Cardiac septum (tissue), 1 donor: ENCODE measurements around the gene DRC1. TPM values are rescaled to one million over a fixed set of nuclear protein-coding genes. Genes with fewer than 3 reads are reported as not detected.

ENCODE experiments used
- DNase-seq: peaks from one replicate; pipeline ENCODE4 v3.0.0-alpha.2; 2020; ENCODE audit warnings: low spot score
- intact Hi-C: fragments of 100-400 bp; cut with DNase I; formaldehyde crosslinking; loops from one replicate; pipeline ENCODE4 v1.14.0; 2022
- total RNA-seq: library from RNA; stranded (reverse); fragmentation: NEBNext Ultra II Directional; extraction: Animal tissue kit (Norgen Biotek cat#: 25700); gene quantifications from one replicate; pipeline ENCODE4 v1.2.1, GENCODE V29; 2021
- donor health status: DM: no; HTN: no; CAD: no.

DRC1 gene
- total RNA-seq, 1 donor from 2014 or later: 0.13 TPM

DNA sequence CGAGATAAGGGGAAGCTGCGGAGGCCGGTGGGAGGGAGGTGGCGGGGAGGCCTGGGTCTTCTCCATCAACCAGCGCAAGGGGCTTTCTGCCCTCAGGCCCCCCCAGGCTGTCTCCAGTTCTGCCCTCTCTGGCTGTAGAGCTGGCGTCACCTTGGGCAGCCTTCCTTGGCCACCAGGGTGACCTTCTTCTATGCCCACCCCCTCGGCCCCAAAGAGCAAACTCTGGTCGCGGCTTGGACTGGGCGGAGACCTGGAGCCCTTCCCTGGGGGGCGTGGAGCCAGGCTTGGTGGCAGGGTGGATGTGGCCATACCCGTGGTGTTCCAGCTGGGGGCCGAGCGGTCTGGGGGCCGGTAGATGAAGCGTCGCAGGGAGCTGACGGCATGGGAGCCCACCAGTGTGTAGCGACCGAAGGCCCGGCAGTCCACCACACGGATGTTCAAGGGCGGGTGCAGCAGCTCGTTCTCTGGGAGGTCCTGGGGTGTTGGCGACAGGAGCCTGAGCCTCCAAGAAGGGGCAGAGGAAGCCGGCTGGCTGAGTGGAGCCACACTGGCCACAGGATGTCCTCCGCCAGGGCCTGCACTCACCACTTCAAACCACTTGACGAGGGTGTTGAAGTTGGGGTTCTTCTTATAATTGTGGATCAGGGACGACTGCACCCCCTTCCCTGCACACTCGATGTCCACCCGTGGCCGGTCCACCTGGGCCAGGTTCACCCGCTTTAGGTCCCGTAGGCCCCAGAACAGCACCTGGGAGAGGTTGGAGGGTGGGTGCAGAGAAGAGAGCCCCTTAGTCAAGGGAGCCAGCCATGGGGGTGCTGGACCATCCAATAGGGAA, 71.3 kb downstream of the DRC1 start:
- DNase-seq: no peak
- intact Hi-C loops: no loop called here

DNA sequence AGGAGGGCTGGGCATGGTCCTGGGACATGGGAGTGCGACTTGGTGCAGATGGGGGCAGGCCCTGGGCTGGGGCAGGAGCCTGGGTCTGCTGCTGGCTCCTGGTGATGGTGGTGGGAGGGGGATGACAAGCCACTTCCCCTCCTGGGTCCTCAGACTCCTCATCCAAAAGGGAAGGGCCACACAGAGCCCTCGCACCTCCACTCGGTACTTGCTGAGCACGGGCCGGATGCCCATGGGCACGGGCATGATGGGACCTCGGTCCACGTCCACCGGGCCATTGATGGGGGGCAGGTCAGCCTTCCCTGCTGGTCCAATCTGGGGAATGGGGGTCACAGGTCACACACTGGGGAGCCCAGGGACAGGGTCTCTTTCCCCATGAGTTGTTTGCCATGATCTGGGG, 72.1 kb downstream of the DRC1 start:
- DNase-seq: no peak
- intact Hi-C loops: no loop called here

DNA sequence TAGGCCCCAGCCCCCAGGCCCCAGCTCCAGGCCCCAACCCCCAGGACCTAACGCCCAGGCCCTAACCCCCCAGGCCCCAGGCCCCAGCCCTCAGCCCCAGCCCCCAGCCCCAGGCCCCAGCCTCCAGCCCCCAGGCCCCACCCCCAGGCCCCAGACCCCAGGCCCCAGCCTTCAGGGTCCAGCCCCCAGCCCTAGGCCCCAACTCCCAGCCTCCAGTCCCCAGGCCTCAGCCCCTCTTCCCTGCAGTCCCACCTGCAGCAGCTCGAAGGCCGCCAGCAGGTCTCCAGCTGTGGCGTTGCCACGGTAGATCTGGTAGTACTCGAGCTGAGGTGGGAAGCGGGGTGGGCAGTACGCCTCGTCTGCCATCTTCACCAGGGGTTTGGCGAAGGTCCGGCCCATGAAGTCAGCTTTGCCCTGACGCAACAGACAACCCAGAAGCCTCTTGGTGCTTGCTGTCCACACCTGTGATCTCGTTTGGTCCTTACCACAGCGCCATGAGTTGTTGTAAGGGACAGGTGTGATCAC, 72.6 kb downstream of the DRC1 start:
- DNase-seq: no peak
- intact Hi-C loops: no loop called here

DNA sequence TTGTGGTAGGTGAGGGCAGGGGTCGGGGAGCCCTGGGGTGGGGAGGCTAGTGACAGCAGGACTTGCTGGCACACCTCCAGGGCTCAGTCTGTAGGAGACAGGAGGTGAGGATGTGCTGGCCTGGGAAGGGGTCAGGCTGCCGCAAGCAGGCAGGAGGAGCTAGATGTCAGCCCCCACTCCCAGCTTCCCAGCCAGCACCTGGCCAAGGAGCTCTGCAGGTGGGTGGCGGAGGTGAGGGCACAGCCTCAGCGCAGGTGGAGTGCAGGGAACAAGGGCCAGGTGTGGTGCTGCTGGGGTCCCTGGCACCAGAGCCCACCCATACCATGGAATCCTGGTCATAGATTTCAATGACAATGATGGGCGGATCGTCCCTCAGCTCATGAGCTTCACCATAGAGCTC, 73.3 kb downstream of the DRC1 start:
- no peak for DNase-seq
- intact Hi-C loops: no loop called here

DNA sequence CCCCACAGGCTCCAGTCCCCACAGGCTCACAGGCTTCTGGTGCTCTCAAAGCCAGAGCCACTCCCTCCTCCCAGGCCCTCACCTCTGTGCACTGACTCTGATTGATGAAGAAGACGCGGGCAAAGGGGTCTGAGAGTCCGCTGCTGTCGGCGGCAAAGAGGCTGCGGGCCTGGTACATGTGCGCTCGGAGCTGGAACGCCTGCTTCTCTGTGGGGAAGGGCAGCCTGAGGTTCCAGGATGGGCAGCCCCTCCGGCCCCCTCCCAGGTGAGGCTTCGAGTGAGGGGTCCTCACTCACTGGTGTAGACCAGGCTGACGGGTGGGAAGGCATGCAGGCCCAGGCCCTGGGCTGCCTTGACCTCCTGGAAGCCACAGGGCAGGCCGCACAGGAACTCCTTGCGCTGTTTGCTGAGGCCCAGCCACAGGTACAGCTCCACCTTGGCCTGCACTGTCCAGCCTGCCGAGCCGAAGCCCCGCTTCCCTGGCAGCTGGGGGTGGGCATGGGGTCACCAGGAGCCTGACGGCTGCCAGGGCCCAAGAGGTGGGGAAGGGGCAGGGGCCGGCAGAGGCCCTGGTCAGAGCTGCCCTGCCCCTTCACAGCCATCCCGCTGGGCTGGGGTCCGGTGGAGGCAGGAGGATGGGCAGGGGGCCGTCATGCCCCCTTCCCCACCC, 74.2 kb downstream of the DRC1 start:
- no peak for DNase-seq
- intact Hi-C loops: no loop called here

DNA sequence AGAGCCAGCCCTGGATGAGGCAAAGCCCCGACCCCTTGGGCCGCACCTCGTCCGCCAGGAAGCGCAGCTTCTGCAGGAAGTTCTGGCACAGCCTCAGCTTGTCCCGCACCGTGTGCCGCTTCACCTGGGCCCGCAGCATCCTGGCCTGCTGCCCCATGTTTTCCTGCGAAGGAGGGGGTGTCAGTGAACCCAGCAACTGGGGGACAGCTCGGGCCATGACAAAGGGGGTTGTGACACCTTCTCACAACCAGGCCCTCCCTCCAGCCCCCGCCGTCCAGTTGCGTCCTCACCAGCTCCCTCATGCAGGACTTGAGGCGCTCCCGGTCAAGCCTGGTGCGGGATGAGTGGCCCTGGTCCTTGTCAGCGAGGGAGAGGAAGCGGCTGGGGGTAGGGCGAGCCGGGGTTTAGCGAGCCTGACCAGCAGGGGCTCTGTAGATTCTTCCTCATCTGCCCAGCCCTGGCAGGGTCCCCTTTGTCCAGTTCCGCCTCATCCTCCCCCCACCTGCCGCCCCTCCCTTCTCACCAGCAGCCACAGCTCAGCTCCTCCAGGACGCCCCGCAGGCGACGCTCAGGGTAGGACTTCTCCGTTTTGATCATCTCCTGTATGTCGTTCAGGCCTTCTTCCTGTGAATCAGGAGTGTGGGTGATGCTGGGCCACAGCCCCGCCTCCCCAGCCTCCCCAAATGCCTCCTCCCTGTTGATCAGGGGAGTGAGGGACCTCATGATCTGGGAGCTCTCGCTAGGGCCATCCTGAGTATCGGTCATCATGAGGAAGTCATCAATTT, 75.6 kb downstream of the DRC1 start:
- no peak for DNase-seq
- intact Hi-C loops: no loop called here

DNA sequence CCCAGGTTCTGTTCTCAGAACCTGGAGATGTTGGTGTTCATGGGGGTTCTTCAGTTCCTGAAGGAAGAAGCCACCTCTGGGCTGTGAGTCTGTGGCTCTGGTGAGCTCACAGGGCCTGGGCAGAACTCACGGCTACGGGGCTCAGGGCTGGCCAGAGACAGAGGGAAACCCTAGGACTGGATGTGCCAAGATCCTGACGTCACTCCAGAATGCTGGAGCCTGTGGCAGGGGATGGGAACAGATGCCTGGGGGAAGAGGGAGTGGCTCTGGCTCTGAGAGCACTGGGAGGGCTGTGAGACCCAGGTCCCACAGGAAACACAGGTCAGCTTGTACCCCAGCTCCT, 76.2 kb downstream of the DRC1 start, which contains the start of gene OTOF:
TSS of gene OTOF (minus strand) at position 214 of the 343 bp plus-strand sequence.
- DNase-seq: no peak
- intact Hi-C loops: no loop called here

DNA sequence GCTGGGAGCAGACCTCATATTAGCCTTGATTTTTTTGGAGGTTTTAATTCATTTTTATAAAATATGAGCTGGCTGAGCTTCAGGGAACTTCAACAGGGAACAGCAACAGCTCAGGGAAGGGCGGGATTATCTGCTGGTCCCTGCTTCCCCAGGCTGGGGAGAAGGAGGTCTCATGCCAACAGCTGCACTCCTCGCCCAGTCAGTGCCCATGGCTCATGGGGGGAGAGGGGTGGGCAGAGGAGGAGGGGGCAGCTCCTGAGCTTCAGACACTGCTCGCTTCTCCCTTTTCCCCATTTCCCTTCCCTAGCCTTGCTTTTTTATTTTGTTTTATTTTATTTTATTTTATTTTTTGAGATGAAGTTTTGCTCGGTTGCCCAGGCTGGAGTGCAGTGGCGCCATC, 76.6 kb downstream of the DRC1 start:
- intact Hi-C loops: no loop called here
- no peak for DNase-seq

DNA sequence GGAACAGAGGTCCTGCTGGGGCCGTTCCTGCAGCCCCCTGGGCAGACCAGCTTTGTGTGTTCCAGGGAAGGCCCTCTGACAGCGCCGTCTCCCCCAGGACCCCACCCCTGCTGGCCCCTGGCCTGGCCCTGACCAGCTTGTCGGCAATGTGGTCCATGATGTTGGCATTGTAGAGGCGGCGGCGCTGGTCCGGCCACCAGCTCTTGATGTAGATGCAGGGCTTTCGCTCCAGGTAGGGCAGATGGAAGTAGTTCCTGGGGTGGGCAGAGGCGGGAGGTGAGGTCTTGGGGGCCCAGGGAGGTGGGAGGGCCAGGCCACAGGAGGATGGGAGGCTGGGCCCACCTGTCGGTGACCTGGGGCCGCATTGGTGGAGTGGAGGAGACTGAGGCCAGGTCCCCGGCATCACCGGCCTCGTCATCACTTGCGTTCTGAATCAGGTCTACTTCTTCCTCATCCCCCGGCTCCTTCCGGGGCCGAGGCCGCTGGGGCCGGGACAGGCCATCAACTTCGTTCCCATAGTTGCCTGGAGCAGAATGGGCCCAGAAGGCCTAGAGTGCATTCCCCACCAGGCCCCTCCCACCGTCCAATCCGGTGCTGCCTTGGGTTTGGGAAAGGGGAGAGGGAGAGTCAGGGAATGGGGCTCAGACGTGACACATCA, 77.5 kb downstream of the DRC1 start:
- intact Hi-C loops: no loop called here
- no peak for DNase-seq

DNA sequence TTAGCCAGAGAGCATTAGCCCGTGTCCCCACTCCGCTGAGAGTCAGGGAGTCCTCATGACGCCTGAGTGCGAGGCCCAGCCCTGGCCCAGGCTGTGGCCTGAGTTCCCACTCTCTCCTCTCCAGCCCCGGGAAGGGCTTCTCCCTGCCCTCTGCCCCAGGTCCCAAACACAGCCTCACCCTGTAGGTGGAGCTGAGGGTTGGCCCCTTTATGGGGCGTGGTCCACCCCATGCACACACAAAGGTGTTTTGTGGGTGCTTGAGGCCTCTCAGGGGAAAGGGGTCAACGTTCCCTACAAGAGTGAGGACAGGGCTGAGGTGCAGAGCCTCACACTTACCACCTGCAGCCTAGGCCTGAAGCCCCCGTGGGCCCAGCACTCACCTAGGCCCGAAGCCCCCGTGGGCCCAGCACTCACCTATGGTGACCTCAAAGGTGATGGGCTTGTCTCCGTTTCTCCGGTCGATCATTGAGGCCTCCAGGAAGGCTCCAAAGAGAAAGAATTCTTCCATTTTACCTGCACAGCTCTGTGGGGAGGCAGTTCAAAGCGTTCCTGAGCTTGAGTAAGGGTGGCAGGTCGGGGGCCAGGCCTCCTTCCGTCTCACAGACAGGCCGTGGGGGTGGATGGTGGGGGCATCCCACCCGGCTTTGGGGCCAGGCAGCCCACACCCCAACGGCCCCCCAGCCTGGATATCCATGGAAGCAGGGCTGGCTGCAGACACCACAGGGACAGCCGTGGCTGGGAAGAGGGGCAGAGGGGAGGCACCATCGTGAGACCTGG, 78.3 kb downstream of the DRC1 start:
- intact Hi-C loops: no loop called here
- no peak for DNase-seq

DNA sequence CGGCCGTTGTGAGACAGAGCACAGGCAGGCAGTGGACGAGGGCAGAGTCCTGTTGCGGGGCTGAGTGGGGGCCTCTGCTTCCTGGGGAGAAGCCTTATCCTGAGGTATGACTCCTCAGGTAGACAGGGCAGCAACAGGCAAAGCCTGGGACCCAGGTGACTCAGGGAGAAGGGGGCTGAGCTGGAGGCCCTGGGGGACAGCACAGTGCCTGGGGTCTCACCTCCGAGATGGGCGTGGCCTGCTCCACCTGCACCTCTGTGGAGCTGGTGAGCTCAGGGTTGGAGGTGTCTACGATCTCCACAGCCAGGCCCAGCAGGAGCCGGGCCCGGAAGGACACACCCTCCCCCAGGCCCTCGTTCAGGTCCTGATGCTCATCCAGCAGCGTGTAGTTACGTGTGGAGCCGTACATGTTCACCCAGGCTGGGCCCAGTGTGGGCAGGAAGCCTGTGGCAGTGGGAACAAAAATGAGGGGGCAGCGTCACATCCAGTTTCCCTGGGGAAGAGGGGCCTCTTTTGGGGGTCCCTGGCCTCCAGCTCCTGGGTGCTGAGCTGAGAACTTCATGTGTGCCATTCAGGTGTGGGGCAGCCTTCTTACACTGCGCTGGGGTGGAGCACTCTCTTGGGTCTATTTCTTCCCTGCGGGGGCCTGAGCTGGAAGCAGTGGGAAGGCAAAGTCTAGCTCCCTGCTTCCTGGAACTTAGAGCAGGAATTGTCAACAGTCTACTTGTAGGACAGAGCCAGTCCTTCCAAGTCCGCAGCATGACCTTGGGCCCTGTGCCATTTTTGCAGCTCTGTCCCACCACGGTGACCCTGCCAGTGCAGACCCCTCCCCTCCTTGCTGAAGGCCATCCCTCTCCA, 79.1 kb downstream of the DRC1 start:
- no peak for DNase-seq
- intact Hi-C loops: no loop called here

DNA sequence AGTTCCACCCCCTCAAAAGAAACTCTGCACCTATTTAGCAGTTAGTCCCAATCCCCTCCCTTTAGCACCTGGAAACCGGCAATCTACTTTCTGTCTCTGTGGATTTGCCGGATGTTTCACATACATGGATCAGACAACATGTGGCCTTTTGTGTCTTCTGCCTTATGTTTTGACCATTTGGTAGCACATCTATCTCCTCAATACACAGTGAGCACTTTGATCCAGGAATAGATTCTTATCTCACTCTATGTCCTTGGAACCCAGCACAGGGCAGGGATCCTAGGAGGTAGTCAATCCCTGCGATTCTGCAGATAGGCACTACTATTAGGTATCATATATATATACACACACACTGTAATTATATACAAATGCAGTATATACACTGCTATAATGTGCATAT, 80.0 kb downstream of the DRC1 start:
- intact Hi-C loops: no loop called here
- DNase-seq: no peak

DNA sequence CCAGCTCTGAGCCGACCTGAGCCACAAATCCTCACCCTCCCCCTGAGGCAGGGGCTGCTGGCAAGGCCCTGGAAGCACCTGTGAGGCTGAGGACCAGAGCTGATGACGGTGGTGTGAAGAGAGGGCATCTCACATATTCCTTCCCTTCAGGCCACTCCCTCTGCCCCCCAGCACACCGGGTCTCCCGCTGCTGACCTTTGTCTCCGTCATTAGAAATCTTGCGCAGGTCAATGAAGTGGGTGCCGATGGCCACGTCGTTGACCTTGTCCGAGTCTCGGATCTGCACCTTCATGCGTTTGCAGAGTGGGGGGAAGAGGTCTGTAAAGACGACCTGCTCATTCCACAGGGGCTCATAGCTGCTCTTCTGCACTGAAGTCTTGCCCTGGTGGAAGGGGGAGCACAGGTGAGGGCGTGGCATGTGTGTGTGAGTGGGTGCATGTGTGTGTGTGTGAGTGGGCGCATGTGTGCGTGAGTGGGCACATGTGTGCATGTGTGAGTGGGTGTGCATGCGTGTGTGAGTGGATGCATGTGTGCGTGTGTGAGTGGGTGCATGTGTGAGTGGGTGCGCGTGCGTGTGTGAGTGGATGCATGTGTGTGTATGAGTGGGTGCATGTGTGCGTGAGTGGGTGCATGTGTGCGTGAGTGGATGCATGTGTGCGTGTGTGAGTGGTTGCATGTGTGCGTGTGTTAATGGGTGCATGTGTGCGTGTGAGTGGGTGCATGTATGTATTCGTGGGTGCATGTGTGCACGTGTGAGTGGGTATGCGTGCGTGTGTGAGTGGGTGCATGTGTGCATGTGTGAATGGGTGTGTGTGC, 80.7 kb downstream of the DRC1 start:
- no peak for DNase-seq
- intact Hi-C loops: no loop called here

DNA sequence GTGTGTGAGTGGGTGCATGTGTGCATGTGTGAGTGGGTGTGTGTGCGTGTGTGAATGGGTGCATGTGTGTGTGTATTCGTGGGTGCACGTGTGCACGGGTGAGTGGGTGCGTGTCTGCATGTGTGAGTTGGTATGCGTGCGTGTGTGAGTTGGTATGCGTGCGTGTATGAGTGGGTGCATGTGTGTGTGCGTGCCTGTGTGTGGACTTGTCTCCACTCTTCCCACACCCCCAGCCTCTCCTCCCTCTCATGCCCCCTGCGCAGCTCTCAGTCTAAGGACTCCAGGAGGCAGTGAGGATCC, 81.3 kb downstream of the DRC1 start:
- no peak for DNase-seq
- intact Hi-C loops: no loop called here

DNA sequence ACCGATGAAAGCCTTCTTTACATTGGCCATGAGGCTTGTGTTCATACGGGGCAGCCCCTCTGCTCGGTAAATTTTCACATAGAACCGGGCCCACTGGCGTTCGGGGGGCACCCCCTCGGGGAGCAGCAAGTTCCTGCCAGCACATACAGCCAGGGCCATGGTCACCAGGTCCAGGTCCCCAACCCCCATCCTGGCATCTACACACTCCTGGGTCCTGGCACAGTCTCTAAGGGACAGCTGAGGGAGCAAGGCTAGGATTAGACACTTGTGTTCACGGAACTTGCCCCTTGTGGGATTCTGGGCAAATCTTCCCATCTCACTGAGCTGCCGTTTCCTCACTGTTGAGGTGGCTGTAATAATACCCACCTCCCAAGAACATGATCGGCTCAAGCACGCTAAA, 81.8 kb downstream of the DRC1 start:
- no peak for DNase-seq

DNA sequence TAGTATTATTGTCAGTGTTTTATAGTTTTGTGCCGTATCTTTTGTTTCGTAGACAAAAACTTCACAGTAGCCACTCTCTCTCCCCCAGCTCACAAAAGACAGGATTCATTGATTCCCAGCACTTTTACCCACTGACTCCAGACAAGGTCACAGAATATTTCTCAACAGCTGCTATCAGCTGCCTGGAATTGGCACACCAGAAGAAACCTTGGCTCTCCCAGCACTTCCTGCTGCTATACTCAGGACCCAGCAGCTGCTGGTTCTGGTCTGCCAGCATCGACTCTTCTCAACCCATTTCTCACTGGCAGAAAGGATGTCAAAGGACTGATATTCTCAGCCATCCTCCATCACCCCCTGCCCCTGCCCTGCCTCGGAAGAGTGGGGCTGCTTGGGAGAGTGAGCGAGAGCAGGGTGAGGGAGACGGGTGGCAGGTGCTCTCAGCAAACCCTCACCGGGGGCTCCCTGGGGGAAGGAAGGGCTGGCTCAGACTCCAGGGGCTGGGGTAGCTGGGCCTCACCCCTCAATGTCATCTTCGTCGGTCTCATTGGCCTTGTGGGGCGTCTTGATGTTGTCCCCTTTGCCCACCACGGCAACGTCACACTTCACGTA, 82.3 kb downstream of the DRC1 start:
- DNase-seq: no peak
- intact Hi-C loops: no loop called here

More for the DNA sequence above, 81.8 kb downstream of the DRC1 start:
- intact Hi-C loops: no loop called here

DNA sequence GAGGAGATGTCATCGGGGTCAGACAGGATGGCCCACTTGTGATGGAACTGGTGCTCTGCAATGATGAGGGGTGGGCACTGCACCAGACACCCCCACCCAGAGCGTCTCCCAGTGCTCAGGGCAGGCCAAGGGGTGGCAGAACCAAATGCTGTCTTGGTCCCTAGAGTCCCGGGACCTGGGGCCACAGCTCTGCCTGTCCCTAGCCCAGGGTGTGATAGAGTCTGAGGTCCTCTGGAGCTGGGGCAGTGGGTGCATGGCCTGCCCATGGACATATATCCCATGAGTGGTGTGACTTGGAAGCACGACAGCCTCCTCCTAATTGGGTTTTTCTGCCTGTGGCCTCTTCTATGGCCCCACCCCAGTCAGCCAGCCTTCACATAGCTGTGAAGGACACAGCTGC, 82.9 kb downstream of the DRC1 start:
- intact Hi-C loops: no loop called here
- no peak for DNase-seq
